ENCODE measurements around the gene SOAT1.
"Not testable (repeated sequence)": the region's sequence is repeated elsewhere in the genome, so short reads cannot be mapped to it uniquely, and the experiment has no call there.

The SOAT1 gene

DNA sequence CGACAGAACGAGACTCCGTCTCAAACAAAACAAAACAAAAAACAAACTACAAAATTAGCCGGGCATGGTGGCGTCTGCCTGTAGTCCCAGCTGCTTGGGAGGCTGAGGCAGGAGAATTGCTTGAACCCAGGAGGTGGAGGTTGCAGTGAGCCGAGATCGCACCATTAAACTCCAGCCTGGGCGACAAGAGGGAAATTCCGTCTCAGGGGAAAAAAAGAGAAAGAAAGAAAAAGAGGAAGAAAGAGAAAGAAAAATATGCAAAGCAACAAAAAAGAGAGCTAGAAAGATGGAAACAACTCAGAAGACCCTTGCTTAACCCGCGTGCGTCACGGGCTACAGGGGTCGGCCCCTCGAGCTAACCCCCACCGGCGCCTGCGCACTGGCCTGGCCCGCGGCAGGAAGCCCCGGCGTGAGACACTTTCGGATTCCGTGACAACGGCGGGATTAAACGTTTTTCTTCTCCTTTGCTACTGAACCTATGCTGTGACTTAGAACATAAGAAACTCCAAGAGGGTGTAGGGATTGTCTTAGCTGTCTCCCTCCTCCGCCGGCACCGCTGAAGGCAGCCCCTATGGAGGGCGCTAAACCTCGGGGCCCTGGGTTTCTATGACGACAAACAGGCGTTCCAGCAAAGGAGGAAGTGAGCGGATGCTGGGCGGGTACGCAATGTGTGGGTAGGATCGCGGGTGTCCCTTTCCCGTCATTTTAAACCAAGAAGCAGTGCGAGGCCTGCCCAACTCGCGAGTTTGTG is 71.9 kb downstream of the SOAT1 start, which contains the start of gene AXDND1:
AXDND1 (plus strand) TSS at position 630 of the 751 bp plus-strand sequence. CDS start 539 bp downstream, outside the sequence.
- peak; percentile 96 for DNase-seq

- DNase-seq = no peak
Observed at GRCh38 chr1:179366093-179366800, 72.7 kb downstream of the SOAT1 start.

DNA sequence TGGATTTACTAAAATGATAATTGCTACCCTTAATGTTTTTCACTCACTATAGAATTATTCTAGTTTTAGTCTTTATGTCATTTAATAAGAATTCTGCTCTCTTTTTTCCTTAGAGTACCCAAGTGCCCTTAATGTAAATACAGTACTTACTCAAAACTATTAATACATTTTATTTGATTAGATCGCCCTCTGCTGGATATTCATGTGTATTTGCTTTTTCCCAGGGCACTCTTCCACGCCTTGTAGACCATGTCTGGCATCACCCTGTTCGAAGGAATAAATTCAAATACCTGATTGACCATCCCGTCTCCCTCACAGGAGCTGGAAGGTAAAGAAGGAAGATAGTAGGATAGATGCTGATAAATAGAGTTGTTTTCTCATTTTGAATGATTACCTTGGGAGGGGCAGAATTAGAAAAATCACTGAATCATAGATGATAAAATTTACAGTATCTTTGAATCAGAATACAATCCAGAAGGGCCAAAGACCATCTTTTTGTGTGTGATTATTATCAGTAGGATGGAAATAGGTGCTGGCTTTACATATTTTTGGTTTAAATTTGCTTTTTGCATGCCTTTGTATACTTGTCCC is 76.2 kb downstream of the SOAT1 start:
- no peak for DNase-seq

GRCh38 chr1:179372160-179372559 is 78.6 kb downstream of the SOAT1 start:
- DNase-seq = no peak

- no peak for DNase-seq
Observed at GRCh38 chr1:179376223-179376622, 82.6 kb downstream of the SOAT1 start.

DNA sequence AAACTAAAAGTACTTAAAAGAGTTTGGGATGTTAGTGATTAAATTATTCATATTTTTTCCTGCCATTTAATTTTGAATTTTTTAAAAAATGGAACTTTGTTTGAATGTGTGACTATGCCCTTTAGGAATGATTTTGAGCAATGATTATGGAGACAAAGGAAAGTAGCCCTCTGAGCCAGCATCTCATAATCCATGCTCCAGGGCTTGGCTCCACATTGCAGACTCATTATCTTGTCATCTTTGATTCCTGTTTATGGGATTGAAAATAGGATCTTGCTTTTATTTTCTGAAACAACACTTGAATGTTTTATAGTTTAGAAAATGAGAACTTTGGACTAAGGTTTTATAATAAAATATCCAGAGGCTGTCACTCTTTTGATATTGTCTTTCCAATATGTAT is 86.7 kb downstream of the SOAT1 start:
- DNase-seq = no peak

DNA sequence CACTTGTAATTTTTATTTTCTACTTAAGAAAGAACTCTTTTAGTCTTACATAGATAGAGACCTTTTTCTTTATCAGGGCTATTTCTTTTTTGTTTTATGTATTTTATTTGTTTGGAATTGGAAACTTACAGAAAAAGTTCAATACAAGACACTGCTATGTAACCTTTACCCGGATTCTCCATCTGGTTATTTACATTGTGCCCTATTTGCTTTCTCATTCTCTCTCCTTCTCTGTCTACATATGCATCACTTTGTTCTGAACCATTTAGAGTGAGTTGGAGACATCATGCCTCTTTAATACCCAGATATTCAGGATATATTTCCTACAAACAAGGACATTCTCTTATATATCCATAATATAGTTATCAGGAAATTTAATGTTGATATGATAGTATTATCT is 90.4 kb downstream of the SOAT1 start:
- no peak for DNase-seq

DNA sequence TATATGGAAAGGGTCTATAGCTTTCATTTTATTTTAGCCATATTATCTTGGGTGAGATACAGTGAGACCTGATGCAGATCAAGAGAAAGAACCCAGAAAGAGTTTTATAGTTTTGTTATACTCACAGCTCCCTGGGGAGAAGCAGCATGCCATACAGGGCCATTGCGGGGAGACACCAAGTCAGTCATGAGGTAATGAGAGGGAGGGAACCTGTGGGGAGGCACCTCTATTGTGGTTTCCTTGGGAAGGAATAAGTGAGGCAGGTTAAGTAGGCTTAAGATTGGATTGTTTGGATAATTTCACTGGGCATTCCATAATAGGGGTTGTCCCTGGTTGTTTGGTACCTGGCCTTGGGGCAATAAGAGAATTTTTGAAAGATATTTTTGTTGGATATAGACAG is 91.9 kb downstream of the SOAT1 start:
- DNase-seq = no peak

GRCh38 chr1:179393721-179394120 is 100.1 kb downstream of the SOAT1 start:
- no peak for DNase-seq

GRCh38 chr1:179399399-179399798 is 105.8 kb downstream of the SOAT1 start:
- DNase-seq = not testable (repeated sequence)
